ENCODE measurements around the gene PIN1. TPM values are rescaled to one million over a fixed set of nuclear protein-coding genes. Genes with fewer than 3 reads are reported as not detected.
"Not testable (repeated sequence)": the region's sequence is repeated elsewhere in the genome, so short reads cannot be mapped to it uniquely, and the experiment has no call there.

PIN1 gene
- total RNA-seq: 62.7 TPM

DNA sequence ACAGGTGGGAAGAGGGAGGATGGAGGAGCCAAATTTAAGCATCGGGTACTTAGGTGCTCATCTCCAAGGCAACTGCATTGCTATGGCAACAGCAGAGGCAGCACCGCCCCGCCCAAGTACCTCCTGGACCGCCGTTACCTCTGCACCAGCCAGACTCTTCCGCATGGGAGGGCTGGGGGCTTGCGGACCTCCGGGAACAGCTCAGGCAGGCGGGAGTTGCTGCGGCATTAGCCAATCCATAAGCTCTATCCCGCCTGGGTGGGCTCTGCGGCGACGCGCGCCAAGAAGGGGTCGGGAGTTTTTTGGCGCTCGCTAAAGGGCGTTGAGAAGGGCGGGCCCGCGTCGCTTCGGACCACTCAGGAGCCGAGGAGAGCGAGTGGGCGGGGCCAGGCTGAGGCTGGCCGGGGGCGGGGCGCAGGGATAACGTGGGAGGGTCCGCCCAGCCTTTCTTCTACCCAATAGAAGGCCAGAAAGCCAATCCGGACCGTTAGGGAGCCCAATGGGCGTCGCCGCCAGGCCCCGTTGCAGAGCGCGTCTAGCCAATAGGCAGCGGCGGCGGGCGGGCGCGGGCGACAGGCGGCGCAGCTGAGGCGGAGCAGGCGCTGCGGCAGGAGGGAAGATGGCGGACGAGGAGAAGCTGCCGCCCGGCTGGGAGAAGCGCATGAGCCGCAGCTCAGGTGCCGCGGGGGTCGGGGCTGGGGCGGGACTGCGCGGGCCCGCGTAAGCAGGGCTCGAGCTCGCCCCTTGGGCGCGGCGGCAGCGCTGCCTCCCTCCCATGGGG is at the start of gene PIN1:
PIN1 (plus strand) TSS at position 593 of the 781 bp plus-strand sequence; CDS start at position 620, 27 bp downstream.
- peak; percentile 98 to 99 (median 99) for DNase-seq (ENCODE audit: low read depth in 2 of 3, low spot score in 2 of 3)

- peak; percentile 82 to 98 (median 98) for DNase-seq (ENCODE audit: low read depth in 2 of 3, low spot score in 2 of 3)
Observed at GRCh38 chr19:9785367-9786331, 49.5 kb upstream of the PIN1 start.

DNA sequence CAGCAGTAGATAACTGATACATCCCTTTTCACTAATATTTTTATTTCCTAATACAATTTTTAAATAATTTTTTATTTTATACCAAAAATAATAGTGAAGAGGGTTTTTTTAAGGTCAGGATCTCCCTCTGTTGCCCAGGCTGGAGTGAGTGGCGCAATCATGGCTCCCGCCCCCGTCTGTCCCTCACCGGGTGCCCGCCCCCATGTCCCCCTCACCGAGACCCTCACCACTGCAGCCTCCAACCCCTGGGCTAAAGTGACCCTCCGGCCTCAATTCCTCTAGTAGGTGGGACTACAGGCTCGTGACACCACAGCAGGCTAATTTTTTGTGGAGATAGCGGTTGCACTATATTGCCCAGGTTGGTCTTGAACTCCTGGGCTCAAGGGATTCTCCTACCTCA is 48.8 kb upstream of the PIN1 start:
- no peak for DNase-seq (ENCODE audit: low read depth in 2 of 3, low spot score in 2 of 3)

DNA sequence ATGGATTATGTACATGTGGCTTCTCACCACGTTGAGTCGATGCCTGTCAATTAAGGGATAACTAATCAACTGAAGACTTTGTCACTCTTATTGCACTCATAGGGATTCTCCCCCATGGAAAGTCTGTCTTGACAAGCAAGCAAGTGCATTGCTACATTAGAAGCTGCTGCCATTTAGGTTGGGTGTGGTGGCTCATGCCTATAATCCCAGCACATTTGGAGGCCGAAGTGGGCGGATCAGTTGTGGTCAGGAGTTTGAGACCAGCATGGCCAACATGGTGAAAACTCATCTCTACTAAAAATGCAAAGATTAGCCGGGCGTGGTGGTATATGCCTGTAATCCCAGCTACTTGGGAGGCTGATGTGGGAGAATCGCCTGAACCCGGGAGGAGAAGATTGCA is 48.3 kb upstream of the PIN1 start:
- DNase-seq (ENCODE audit: low read depth in 2 of 3, low spot score in 2 of 3): no peak

DNA sequence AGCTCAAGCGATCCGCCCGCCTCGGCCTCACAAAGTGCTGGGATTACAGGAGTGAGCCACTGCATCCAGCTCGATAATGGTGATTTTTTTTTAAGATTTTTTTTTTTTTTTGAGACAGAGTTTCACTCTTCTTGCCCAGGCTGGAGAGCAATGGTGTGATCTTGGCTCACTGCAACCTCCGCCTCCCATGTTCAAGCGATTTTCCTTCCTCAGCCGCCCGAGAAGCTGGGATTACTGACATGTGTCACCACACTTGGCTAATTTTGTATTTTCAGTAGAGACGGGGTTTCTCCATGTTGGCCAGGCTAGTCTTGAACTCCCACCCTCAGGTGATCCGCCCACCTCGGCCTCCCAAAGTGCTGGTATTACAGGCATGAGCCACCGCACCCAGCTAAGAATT is 46.5 kb upstream of the PIN1 start:
- not testable (repeated sequence) for DNase-seq (ENCODE audit: low read depth in 2 of 3, low spot score in 2 of 3)

- no peak for DNase-seq (ENCODE audit: low read depth in 2 of 3, low spot score in 2 of 3)
Observed at GRCh38 chr19:9789066-9789465, 46.1 kb upstream of the PIN1 start.

- DNase-seq (ENCODE audit: low read depth in 2 of 3, low spot score in 2 of 3): not testable (repeated sequence)
Observed at GRCh38 chr19:9789579-9789978, 45.5 kb upstream of the PIN1 start.

GRCh38 chr19:9791073-9791367 is 44.1 kb upstream of the PIN1 start:
- not testable (repeated sequence) for DNase-seq (ENCODE audit: low read depth in 2 of 3, low spot score in 2 of 3)

DNA sequence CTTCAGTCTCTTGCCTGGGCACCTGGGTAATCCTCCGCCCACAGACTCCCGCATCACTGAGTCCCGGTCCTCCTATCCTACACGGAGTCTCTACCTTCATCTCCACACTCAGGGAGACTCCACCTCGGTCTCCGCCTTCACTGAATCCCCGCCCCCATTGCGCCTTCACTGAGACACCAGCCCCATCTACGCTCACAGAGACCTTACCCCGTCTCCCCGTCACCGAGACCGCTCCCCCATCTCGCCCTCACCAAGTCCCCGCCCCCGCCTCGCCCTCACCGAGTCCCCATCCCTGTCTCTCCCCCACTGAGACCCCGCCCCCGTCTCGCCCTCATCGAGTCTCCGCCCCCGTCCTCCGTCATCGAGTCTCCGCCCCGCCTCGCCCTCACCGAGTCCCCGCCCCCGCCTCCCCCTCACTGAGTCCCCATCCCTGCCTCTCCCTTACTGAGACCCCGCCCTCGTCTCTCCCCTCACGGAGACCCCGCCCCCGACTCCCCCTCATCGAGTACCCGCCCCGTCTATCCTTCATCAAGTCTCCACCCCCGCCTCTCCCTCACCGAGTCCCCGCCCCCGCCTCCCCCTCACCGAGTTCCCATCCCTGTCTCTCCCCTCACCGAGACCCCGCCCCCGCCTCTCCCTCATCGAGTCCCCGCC is 43.4 kb upstream of the PIN1 start:
- peak; percentile 85 to 98 (median 98) for DNase-seq (ENCODE audit: low read depth in 2 of 3, low spot score in 2 of 3)

GRCh38 chr19:9792206-9793070 is 42.7 kb upstream of the PIN1 start:
- peak; percentile 90 to 98 (median 97) for DNase-seq (ENCODE audit: low read depth in 2 of 3, low spot score in 2 of 3)

DNA sequence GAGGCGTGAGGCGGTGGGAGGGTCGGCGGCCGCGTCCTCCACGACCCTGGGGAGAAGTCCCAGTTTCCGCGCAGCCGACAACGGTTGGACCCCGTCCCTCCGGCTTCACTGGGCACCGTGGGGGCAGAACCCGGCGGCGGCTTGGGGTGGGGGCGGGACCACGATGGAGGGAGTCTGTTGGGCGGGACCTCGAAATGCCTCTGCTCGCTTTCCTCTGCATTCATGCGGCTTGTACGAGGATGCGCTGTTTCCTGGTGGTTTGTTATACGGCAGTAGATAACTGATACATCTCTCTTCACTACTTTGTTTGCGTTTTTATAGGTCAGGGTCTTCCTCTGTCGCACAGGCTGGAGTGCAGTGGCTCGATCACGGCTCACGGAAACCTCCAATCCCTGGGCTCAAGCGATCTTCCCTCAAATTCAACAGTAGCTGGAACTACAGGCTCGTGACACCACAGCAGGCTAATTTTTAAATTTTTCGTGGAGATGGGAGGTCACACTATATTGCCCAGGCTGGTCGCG is 42.0 kb upstream of the PIN1 start:
- DNase-seq (ENCODE audit: low read depth in 2 of 3, low spot score in 2 of 3): no peak

DNA sequence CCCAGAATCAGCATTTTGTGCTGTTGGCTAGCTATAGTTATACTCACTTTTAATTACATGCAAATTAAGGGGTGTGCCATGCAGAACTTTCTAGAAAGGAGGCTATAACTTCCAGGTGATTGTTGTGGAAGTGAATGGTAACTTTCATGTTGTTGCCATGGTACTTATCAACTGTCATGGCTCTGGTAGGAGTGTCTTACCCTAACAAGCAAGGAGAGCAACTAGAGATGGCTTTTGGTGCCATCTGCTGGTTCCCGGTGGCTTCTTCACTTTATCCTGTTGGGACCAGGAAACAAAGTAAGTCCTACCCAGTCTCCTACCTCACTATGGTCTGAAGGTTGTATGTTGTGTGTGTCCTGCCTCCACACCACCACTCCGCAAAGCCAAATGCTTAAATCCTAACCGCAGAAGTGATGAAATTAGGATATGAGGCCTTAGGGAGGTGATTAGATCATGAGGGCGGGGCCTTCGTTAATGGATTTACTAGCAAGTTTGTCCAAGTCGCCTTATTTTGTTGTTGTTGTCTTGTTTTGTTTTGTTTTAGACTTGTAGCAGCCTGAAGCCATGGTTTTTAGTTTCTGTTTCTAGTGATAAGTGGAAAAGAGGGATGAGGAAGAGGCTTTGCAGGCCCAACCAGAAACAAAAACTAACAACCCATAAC is 38.9 kb upstream of the PIN1 start:
- DNase-seq (ENCODE audit: low read depth in 2 of 3, low spot score in 2 of 3): peak; percentile 73 to 96 (median 90)

DNA sequence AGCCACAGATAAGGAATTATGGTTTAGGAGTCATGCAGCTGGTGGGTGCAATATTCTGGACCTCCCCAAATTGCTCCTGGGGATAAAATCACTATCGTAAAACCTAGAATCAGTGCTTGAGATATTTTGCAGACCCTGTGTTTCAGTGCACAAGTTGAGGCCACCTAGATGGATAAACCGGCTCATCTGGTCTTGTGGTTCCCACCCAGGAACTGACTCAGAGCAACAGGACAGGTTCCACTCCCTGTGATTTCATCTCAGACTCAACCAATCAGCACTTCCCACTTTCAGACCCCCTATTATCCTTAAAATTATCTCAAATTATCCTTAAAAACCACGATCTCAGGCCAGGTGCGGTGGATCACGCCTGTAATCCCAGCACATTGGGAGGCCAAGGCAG is 37.2 kb upstream of the PIN1 start:
- no peak for DNase-seq (ENCODE audit: low read depth in 2 of 3, low spot score in 2 of 3)

DNA sequence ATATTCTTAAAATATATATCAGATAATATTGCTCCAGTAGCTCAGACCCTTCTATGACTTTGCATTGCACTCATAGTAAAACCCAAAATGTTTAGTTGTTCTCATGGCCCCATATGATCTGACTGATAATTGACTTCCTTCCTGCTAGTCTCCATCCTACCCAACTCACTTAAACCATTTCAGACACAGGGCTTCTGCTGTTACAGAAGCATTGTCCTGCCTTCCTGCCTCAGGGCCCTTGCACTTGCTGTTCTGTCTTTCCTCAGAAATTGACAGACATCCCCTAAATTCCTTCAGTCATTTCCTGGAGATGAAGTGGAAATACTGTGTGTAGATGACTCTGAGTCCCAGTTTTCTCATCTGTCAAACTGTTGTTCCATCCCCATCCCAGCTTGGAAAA is 36.0 kb upstream of the PIN1 start:
- no peak for DNase-seq (ENCODE audit: low read depth in 2 of 3, low spot score in 2 of 3)

DNA sequence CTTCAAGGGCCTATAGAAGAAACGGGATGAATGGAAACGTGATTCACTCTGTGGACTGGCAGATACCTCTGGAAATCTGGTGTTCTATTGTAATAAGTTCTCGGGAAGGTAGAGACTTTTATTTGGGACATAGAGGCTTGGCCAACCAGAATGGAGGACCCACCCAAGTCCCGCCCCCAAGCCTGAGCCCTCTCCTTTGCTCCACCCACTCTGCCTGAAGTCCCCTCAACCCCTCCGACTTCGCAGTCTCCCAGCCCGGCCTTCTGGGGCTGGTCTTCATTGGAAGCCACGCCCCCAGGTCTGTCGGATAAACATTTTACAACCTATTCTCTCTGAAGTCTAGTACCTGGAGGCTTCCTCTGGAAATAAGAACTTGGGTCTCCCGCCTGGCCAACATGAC is 33.1 kb upstream of the PIN1 start:
- DNase-seq (ENCODE audit: low read depth in 2 of 3, low spot score in 2 of 3): no peak

- DNase-seq (ENCODE audit: low read depth in 2 of 3, low spot score in 2 of 3): no peak
Observed at GRCh38 chr19:9806803-9807202, 28.3 kb upstream of the PIN1 start.

DNA sequence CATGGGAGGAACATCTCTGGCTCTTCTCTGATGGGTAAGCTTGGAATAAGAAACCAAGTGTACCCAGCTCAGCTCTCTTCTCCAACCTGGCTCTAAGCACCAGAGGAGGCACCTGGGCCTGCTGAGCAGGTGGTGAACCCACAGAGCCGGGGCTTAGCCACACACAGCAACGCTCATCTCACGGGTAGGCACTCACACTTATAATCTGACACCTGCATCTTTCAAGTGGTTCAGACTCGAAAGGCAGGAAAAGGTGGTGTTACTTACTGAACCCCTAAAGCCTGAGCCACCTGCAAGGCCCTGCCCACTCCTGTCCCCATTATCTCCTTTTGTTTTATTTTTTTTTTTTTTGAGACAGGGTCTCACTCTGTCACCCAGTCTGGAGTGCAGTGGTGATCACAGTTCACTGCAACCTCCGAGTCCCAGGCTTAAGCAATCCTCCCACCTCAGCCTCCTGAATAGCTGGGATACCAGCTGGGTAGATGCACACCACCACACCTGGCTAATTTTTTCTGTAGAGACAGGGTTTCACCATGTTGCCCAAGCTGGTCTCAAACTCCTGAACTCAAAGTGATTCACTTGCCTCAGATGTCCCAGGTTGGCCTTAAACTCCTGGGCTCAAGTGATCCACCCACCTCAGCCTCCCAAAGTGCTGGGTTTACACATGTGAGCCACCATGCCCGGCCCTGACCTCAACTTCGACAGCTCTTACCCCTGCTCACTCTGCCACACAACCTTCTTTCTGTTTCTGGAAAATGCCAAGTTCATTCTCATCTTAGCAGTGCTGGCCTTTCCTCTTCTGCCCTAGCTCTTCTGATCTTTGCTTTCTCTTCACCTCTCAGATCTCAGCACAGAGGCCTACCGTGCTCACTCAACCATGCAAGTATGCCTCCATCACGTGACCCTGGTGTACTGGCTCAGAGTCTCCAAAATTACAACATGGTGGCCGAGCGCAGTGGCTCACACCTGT is 26.0 kb upstream of the PIN1 start:
- DNase-seq (ENCODE audit: low read depth in 2 of 3, low spot score in 2 of 3): no peak

- no peak for DNase-seq (ENCODE audit: low read depth in 2 of 3, low spot score in 2 of 3)
Observed at GRCh38 chr19:9811139-9811538, 24.0 kb upstream of the PIN1 start.
